ENCODE results near the gene SFTPD. TPM values are rescaled to one million over a fixed set of nuclear protein-coding genes. Genes with fewer than 3 reads are reported as not detected.
"Not testable (repeated sequence)": the region's sequence is repeated elsewhere in the genome, so short reads cannot be mapped to it uniquely, and the experiment has no call there.

SFTPD gene
- total and polyA plus RNA-seq, 12 donors = 0.24 to 1.0 (median 0.70) TPM; not detected in 4

DNA sequence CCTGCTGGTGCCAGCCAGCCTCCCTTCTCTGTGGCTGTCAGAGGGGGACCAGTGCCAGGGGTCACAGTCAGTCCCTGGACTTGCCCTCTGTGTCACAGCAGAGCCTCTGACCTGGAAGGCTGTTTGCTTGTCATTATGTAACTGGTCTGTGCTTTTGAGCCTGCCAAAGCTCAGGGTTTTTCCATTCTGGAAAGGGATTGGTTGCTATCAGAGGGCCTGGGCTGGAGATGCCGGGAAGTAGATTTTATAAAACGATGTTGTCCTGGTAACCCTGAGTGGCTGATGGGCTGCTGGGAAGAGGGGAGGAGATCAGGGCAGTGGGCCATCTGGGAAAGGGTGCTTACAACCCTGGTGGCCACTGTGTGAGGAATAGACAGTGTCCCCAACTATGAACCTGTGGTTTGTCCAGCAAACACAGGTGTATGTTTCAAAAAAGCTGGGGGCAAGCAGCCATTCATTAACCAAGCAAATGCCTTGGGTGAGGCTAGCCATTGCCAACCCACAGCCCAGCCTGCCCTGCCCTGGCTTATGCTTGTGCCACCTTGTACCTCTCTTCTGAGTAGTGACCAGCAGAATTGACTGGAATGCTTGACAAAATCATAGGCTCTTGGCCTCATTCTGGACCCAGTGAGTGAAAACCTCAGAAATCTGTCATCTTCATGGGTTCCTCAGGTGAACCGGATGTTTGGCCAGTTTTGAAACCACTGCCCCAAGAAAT, 21.6 kb downstream of the SFTPD start:
- peak overlapping the region in 2 of 5 donors; percentile 53 to 64 for H3K27ac ChIP-seq

DNA sequence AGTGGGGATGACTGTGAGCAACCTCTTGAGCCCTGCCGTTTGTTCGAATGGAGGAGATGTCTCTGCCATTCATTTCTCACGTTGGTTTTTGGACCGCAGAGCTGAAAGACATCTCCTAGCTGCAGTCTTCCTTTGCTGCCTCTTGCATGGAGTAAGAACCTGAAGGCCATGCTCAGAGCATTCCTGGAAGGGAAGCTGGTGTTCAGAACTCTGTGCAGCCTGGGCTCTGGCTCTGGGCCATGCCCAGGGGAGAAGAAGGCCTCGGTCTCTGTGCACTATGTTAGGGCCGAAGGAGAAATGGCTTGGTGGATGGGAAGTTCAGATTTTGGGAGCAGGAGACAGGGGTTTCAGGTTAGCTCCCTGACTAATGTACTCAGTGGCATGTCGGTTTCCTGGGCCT, 22.9 kb downstream of the SFTPD start:
- peaks cover 4% of the 10 kb centered on the region for H3K27me3 ChIP-seq

More for the DNA sequence above, 21.6 kb downstream of the SFTPD start:
- DNase-seq = peak in 6 of 7 donors; percentile 23 to 88 (median 68)
- H3K27me3 ChIP-seq = peaks cover 4% of the 10 kb centered on the region
- H3K9me3 ChIP-seq (replicated peaks in 1 of 3) = no peaks in the 10 kb centered on the region
- 13 to 75% (median 59%) methylated on average over 2 to 3 of the region's 3 CpGs for WGBS, 4 donors
- TF ChIP-seq, protein P1, sequence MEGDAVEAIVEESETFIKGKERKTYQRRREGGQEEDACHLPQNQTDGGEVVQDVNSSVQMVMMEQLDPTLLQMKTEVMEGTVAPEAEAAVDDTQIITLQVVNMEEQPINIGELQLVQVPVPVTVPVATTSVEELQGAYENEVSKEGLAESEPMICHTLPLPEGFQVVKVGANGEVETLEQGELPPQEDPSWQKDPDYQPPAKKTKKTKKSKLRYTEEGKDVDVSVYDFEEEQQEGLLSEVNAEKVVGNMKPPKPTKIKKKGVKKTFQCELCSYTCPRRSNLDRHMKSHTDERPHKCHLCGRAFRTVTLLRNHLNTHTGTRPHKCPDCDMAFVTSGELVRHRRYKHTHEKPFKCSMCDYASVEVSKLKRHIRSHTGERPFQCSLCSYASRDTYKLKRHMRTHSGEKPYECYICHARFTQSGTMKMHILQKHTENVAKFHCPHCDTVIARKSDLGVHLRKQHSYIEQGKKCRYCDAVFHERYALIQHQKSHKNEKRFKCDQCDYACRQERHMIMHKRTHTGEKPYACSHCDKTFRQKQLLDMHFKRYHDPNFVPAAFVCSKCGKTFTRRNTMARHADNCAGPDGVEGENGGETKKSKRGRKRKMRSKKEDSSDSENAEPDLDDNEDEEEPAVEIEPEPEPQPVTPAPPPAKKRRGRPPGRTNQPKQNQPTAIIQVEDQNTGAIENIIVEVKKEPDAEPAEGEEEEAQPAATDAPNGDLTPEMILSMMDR (IDR thresholded peaks at IDR 0.05) = peak in 2 of 6 experiments; percentile 8 to 10
- TF ChIP-seq POLR2A (IDR thresholded peaks at IDR 0.05) = no peak
- no peaks in the 10 kb centered on the region for H3K4me1 ChIP-seq (replicated peaks in 1 of 2)
- intact Hi-C loops (cut with DNase I) = no loop called here
- H3K36me3 ChIP-seq (replicated peaks in 1 of 2) = no peaks in the 10 kb centered on the region
- no peak overlapping the region for H3K4me3 ChIP-seq

DNA sequence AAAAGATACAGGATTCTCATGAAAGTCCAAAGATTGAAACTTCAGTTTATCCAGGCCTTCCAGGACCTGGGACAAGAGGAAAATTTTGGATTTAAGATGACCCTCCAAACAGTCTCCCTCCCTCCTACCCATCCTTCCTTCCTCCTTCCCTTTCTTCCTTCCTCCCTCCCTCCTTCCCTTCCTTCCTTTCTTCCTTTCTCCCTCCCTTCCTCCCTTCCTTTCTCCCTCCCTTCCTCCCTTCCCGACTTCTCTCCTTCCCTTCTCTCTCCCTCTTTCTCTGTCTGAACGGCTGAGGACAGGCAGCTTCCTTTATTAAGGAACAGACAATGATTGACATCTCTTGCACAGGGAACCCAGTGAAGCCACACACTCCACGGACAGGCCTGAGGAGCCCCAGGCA, 23.3 kb downstream of the SFTPD start:
- no peaks in the 10 kb centered on the region for H3K9me3 ChIP-seq (replicated peaks in 1 of 3)
- H3K27ac ChIP-seq = peak overlapping the region in 1 of 5 donors; percentile 15
- H3K4me3 ChIP-seq = no peak overlapping the region
- H3K4me1 ChIP-seq (replicated peaks in 1 of 2) = no peaks in the 10 kb centered on the region
- 47 to 54% (median 50%) methylated on average over 3 of the region's 3 CpGs for WGBS, 4 donors
- no peaks in the 10 kb centered on the region for H3K36me3 ChIP-seq (replicated peaks in 1 of 2)
- no peak for DNase-seq
- H3K27me3 ChIP-seq = peaks cover 4% of the 10 kb centered on the region
- TF ChIP-seq, protein P1 (IDR thresholded peaks at IDR 0.05) = no peak
- TF ChIP-seq POLR2A (IDR thresholded peaks at IDR 0.05) = no peak
- intact Hi-C loops (cut with DNase I) = no loop called here

More for the DNA sequence above, 22.9 kb downstream of the SFTPD start:
- WGBS, 4 donors = 75 to 84% (median 79%) methylated on average over 7 of the region's 7 CpGs
- TF ChIP-seq, protein P1 (IDR thresholded peaks at IDR 0.05) = no peak
- TF ChIP-seq POLR2A (IDR thresholded peaks at IDR 0.05) = no peak
- no peak overlapping the region for H3K4me3 ChIP-seq
- intact Hi-C loops (cut with DNase I) = no loop called here
- no peaks in the 10 kb centered on the region for H3K9me3 ChIP-seq (replicated peaks in 1 of 3)
- no peak for DNase-seq
- H3K27ac ChIP-seq = peak overlapping the region in 1 of 5 donors; percentile 15
- H3K36me3 ChIP-seq (replicated peaks in 1 of 2) = no peaks in the 10 kb centered on the region
- H3K4me1 ChIP-seq (replicated peaks in 1 of 2) = no peaks in the 10 kb centered on the region

GRCh38 chr10:79923669-79924068, 25.2 kb downstream of the SFTPD start:
- intact Hi-C loops (cut with DNase I) = no loop called here
- Histone ChIP-seq H3K9me3 (replicated peaks in 1 of 3) (no peaks in the 10 kb centered on the region), H3K4me3 (no peak overlapping the region), H3K4me1 (replicated peaks in 1 of 2) (no peaks in the 10 kb centered on the region), H3K36me3 (replicated peaks in 1 of 2) (no peaks in the 10 kb centered on the region), H3K27me3 (no peaks in the 10 kb centered on the region), H3K27ac (no peak overlapping the region)
- DNase-seq = no peak
- no peak for TF ChIP-seq POLR2A (IDR thresholded peaks at IDR 0.05)
- WGBS, 4 donors = 89 to 96% (median 92%) methylated on average over 8 of the region's 8 CpGs

- TF ChIP-seq, protein P1 (IDR thresholded peaks at IDR 0.05) = no peak
- TF ChIP-seq POLR2A (IDR thresholded peaks at IDR 0.05) = no peak
- no peak overlapping the region for H3K27ac ChIP-seq
- no peak for DNase-seq
- 71 to 100% (median 87%) methylated on average over 2 to 3 of the region's 3 CpGs for WGBS, 4 donors
- intact Hi-C loops (cut with DNase I) = no loop called here
- H3K4me3 ChIP-seq = no peak overlapping the region
- no peaks in the 10 kb centered on the region for H3K4me1 ChIP-seq (replicated peaks in 1 of 2)
- H3K27me3 ChIP-seq = no peaks in the 10 kb centered on the region
- H3K36me3 ChIP-seq (replicated peaks in 1 of 2) = no peaks in the 10 kb centered on the region
- H3K9me3 ChIP-seq (replicated peaks in 1 of 3) = no peaks in the 10 kb centered on the region
Observed at GRCh38 chr10:79923145-79923544, 25.8 kb downstream of the SFTPD start.

DNA sequence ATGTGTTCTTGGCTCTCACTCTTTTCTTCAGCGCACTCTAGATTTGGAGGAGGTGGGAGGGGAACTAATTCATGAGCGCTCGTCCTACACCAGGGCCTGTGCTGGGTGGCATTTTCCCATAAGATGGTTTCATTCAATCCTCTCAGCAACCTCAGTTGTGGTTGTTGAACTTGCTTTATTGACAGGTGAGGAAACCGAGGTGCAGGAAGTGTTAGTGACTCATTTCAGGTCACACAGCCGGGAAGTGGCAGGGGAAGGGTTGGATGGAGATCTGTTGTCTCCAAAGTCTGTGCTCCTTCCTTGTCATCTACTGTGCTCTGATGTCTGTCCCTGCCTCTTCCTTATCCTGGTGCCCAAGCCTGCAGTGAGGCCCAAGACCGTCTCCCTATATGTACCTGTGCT, 26.9 kb downstream of the SFTPD start:
- H3K4me1 ChIP-seq (replicated peaks in 1 of 2); intact Hi-C loops (cut with DNase I); H3K27ac ChIP-seq; H3K27me3 ChIP-seq; H3K9me3 ChIP-seq (replicated peaks in 1 of 3); DNase-seq; H3K4me3 ChIP-seq; H3K36me3 ChIP-seq (replicated peaks in 1 of 2): not testable (repeated sequence)
- WGBS, 4 donors = 80 to 93% (median 88%) methylated on average over 4 to 6 of the region's 6 CpGs

DNA sequence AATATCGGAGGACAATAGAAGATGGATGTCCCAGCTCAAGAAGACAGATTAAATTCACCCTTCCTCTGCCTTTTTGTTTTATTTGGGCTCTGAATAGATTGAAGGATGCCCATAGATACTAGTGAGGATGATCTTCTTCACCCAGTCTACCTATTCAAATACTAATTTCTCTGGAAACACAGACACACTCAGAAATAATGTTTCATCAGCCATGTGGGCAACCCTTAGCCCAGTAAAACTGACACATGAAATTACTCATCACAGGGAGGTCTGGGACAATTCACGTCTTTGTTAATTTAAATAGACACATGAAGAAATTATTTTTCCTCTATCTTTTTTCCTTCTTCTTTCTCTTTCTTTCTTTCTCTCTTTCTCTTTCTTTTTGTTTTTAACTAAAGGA, 33.1 kb downstream of the SFTPD start:
- H3K9me3 ChIP-seq (replicated peaks in 1 of 3); H3K4me3 ChIP-seq; H3K27me3 ChIP-seq; DNase-seq; H3K4me1 ChIP-seq (replicated peaks in 1 of 2); H3K27ac ChIP-seq; intact Hi-C loops (cut with DNase I); H3K36me3 ChIP-seq (replicated peaks in 1 of 2): not testable (repeated sequence)
- WGBS, 4 donors = 74 to 91% (median 88%) methylated on average over 2 of the region's 2 CpGs
